ENCODE results near the gene SRPX.
A peak's percentile ranks its signal among the peaks of the same experiment; 100 is the strongest.

Gene SRPX

DNA sequence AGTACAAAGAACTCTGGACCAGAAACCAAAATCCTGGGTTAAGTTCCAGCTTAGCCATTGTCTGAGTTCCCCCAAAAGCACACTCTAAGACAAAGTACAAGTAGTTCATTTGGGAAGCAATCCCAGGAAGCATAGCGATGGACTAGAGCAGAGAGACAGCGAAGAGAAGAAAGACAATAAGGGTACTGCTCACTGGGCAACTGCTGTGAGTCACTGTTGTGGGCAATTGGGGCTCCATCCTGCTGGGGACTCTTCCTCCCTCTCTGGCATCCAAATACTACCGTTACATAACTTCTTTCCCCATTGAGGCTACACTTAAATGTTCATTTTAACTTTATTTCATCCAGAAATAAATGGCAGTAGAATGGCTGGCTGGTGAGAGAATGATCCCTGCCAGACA is 14.1 kb downstream of the SRPX start:
- DNase-seq = no peak

DNA sequence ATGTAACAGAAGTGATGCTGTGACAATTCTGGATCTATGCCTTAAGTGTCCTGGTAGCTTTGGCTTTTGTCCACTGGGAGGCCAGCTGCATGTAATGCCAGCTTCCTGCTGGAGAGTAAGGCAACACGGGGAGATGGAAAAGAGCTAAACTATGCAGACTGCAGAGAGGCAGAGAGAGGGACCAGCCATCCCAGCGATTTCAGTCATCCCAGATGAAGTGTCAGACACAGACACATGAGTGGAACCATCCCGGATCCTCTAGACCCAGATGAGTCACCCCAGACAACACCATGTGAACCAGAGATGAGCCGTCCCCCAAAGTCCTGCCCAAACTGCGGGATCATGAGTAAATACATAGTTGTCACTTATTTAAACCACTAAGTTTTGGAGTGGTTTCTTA is 14.6 kb downstream of the SRPX start:
- DNase-seq = no peak

- DNase-seq = no peak
Observed at GRCh38 chrX:38205039-38205438, 15.6 kb downstream of the SRPX start.

GRCh38 chrX:38192007-38192810 is 28.5 kb downstream of the SRPX start:
- DNase-seq = peak; percentile 0

DNA sequence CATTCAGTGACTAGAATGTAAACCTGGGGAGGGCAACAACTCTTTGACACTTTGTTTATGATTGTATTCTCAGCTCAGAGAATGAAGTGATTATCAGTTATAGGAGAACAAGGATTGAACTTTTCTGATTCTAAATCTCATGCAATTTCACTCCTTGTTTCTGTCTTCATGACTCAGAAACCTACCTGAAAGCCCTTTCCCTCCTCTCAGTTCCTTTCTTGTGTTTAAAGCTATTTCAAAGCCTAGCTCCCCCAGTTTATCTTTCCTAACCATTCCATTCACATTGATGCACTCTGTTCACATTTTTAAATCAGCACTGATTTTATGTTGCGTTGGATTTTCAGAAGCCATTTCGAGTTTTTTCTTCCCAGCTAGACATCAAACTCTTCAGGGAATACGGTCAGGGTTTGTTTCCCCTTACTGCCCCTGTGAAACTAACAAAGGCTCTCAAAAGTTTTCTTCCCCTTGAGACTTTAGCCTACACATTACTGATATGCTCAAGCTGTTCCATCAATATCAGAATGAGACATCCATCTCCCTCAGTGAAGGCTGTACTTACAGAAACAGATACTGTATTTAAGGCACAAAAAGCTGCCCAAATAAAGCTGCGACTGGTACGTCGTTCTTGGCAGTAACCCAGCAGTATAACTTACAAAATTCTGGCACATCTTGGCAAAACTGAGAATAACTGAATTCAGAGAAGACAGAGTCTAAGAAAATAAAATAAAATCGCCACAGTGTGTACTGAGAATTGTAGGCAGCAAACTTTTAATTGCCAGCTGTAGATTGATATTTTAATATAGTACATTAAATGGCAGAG is 31.0 kb downstream of the SRPX start:
- no peak for DNase-seq

DNA sequence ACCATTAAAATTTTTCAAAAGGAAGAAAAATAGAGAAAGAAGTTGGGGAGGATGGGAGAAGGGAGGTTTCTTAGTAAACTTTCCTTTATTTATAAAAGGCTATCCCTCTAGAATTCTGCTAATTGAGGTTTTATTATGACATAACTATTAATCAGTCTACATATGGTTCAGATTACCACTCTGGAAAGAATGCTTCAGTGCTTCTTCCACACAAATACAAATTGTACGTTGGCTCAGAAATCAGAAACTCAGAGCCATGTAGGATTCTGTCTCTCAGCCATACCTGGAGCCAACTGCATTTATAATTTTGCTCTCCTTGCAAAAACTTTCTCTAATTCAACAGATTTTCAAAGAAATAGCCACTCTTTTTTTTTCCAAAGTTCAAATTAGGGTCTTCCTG is 37.1 kb downstream of the SRPX start:
- DNase-seq = no peak

DNA sequence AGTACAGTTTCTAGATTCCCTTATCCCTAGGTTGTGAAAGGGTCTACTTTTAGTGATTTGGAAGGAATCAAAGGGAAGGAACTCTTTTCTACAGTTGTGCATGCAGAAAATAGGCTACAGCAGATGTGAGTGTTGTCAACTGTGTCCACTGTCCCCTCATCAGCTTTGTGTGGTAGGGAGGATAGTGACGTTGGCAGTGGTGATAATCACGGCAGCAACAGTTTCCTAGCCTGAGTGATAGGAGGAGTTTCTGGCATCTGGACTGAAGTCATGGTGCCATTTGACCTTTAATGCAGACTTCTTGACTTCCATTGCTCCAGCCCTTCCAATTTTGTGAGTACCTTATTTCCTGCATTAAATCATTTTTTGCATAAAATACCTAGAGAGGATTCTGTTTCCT is 39.3 kb downstream of the SRPX start:
- DNase-seq = no peak

GRCh38 chrX:38178396-38178795 is 42.3 kb downstream of the SRPX start:
- DNase-seq = no peak

DNA sequence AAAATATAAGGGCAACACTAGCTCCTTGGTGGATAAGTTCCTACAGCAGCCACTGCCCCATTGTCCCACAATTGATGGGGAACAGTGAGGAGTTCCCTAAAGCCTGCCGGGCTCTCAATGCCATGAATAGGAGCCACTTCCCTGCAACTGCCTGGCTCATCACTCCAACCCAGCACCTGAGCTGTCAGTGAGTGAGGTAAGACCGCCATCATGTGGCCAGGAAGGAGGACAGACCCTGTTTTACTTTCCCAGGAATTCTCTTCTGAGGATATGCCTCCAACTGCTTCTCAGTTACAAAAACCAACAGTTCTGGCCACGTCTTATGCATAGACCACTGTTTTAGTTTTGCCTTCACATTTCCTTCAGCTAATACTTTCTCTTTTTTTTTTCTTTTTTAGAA is 45.5 kb downstream of the SRPX start:
- DNase-seq = no peak

DNA sequence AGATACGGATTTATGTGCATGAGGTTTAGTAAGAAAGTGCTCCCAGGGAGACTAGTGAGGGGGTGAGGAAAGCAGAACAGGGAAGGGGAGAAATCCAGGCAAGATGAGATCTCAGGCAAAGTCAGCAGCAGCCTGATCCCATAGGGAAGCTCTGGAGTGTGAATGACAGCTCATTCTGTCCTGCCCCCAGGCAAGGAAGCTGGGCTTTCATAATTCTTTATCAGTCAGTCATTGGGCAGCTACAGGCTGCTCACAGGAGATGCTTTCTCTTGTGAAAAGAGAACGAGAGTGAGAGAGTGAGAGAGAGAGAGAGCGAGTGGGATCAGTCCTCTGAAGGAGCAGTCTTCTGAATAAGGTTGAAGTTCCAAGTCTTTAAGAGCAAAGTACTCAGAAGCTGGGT is 48.1 kb downstream of the SRPX start:
- no peak for DNase-seq

DNA sequence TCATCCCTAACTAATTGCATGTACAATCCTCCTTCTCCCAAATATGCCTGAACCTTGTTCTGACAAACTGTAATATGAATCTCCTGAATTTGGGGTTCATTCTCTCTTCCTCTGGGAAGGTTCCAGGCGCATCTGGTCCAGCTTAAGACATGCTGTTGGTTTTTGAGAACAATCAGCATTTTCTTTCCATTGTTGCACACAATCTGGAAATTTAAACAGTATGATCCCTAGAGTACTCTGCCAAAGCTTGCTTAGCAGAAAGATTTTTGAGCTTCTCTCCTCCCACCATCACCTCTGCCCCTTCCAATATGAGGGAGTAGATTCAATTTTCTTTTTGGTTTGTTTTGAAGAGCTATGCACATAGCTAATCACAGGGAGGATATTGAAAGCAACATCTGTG is 50.1 kb downstream of the SRPX start:
- DNase-seq = no peak

DNA sequence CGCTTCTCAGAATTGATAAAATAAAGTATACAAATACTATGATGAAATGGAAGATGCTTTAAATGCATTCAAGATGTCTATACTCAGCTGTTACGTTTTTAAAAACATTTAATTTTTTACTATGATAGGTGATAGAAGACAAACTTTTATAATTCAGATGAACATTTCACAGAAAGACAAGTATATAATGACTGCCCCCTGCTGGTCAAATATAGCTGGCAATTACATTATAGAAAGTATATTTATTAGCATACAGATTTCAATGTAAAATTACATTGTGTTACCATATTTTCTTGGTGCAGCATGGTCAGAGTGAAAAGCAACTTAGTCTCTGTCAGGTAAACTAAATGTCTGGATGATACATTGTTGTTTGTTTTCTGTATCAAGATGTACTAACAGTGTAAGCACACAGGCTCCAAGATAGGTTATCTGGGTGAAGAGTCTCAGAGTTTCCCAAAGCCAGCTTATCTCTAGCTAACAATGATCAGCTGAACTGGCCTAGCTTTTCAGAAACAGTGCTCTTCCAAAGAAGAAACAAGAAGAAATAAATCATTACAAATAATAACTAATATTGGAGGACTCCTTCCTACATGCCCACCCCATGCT is 54.1 kb downstream of the SRPX start:
- DNase-seq = peak; percentile 21

DNA sequence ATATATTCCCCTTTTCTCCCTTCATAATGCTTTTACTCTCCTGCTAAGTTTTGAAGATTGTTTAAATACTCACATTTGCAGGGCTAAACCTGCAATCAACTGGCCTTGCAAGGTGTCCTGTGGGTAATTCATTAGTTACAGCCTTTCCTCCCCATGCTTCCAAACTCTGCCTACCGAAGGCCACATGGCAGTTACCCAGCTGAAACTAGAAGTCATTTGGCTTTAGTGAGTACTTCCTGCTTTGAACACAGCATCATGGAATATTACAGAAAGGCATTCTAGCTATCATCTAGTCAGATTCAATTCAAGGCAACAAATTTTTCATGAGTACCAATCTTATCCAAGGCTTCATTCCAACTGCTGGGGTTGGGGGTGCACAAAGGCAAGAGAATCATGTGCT is 55.6 kb downstream of the SRPX start:
- DNase-seq = no peak

- DNase-seq = no peak
Observed at GRCh38 chrX:38163193-38163592, 57.5 kb downstream of the SRPX start.

DNA sequence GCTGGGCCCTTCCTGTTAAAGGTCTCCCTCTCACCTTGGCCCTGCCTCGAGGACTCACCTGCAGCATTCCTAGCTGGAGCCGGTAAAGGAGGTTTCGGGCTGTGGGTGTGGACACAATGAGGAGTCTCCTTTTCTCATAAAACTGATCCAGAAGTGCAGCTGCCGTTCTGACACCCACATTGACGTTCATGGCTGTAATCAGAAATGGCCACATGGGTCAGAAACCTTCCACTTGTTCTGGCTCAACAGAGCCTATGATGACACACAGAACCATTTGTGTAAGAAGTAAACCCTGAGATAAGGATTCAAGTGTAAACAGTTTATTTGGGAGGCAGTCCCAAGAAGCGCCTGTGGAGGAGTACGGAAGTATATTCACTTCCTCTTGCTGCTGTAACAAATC is 63.8 kb downstream of the SRPX start:
- no peak for DNase-seq

- no peak for DNase-seq
Observed at GRCh38 chrX:38154818-38155217, 65.9 kb downstream of the SRPX start.

DNA sequence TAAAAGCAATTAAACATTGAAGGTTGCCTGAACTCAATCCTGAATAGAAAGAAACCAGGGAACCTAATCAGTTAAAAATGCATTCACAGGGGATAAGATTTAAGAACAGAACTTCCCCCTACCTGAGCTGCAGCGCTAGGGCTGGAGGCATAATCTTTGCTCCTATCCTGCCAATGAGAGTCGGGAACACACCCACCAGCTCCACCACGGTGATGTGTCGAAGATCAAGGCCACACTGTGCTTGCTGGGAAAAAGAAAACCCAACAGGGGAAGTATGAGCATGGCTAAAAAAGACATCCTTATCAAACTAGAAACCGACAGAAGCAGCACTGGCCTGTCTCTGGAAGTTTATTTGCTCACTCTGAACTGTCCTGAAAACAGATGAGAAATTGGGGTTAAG is 66.3 kb downstream of the SRPX start:
- no peak for DNase-seq

- no peak for DNase-seq
Observed at GRCh38 chrX:38151441-38151840, 69.2 kb downstream of the SRPX start.

DNA sequence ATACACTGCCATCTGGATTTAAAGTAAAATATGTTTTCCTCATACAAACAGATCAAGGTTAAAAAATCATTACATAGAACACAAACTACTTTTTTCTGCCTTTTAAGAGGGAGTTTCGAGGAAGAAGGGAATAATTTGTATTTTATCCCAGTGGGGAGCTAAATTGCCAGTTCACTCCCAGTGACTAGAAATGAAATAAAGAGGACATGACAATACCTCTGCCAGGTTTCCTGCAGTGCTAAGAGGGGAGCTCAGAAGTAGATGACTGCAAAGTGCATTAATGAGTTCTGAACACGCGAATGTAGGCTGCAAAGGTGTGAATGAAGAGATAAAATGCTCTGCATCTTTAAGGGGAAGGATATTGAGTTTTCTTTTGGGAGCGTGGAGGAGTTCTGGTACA is 69.7 kb downstream of the SRPX start:
- DNase-seq = no peak

DNA sequence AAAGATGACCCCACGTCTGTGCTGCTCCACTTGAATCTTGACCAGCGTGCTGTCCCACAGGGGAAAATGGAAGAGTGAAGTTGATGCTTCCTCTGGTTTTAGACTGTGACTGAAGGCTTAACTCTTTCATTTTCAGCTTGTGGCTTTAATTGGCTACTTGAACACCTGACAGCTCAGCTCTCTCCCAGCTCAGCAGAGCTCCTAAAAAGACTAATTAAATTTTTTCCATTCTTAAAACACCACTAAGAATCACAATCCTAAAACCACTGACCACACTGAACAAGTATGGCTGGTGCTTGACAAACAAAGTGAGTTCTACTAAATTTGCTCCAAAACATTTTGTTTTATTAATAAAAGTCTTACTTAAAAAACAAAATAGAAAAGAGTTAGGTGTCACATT is 71.7 kb downstream of the SRPX start:
- no peak for DNase-seq

GRCh38 chrX:38142610-38143009 is 78.1 kb downstream of the SRPX start:
- DNase-seq = no peak

DNA sequence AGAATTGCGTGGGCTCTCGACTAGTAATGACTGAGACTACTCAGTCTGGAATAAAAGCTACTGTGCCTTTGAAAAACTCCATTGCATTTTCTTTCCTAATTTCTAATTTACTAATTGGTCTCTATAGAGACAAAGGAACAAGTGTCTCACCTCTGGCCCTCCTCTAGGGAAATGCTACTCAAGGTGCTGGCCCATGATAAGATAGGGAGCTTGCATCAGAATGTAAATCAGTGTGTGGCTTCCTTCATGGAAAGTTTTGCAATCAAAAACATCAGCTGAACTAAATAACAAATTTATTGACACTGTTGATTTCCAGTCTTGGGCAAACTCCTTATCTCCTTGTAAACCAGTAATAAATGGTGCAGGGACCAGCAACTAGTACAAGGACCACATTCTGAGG is 81.8 kb downstream of the SRPX start:
- DNase-seq = no peak

GRCh38 chrX:38138157-38138891 is 82.3 kb downstream of the SRPX start:
- DNase-seq = no peak
